Parathyroid adenoma (tissue), 2 donors: ENCODE measurements around the gene USH2A.

Experiments used
- H2AFZ ChIP-seq: fragments of 300-600 bp; sonication (generic); one replicate; pipeline ENCODE4 v1.7.0; 2017; ENCODE audit warnings: antibody characterized with exemption, mild to moderate bottlenecking
- H3K27ac ChIP-seq: fragments of 300-600 bp; sonication (generic); one replicate; pipeline ENCODE4 v1.7.0; 2017
- H3K27me3 ChIP-seq: fragments of 300-600 bp; sonication (generic); one replicate; pipeline ENCODE4 v1.7.0; 2017; ENCODE audit warnings: low read length; ENCODE audit not compliant: control insufficient read depth, insufficient read depth
- H3K36me3 ChIP-seq: fragments of 300-600 bp; sonication (generic); one replicate; pipeline ENCODE4 v1.7.0; 2017; ENCODE audit warnings: low read length; ENCODE audit not compliant: control insufficient read depth, insufficient read depth
- H3K4me1 ChIP-seq: fragments of 300-600 bp; sonication (generic); one replicate; pipeline ENCODE4 v1.7.0; 2017; ENCODE audit warnings: control low read depth
- H3K4me2 ChIP-seq: fragments of 300-600 bp; sonication (generic); one replicate; pipeline ENCODE4 v1.7.0; 2017; ENCODE audit warnings: low read length
- H3K4me3 ChIP-seq: fragments of 300-600 bp; sonication (generic); one replicate; pipeline ENCODE4 v1.7.0; 2017; ENCODE audit warnings: low read depth, low read length
- H3K79me2 ChIP-seq: fragments of 300-600 bp; sonication (generic); one replicate; pipeline ENCODE4 v1.7.0; 2017; ENCODE audit warnings: control low read depth
- H3K9ac ChIP-seq: fragments of 300-600 bp; sonication (generic); one replicate; pipeline ENCODE4 v1.7.0; 2017; ENCODE audit warnings: mild to moderate bottlenecking
- H3K9me3 ChIP-seq: fragments of 300-600 bp; sonication (generic); one replicate; pipeline ENCODE4 v1.7.0; 2017; ENCODE audit warnings: low read length; ENCODE audit not compliant: control insufficient read depth
- CTCF ChIP-seq: fragments of 300-600 bp; sonication (generic); IDR thresholded peaks from one replicate; pipeline ENCODE4 v1.7.0; 2017; ENCODE audit warnings: antibody characterized with exemption, mild to moderate bottlenecking
- donor health status: primary hyperparathyroidism.

The USH2A gene

GRCh38 chr1:216073793-216074595, 349.3 kb downstream of the USH2A start:
- H3K9me3 ChIP-seq, result no peaks in the 10 kb centered on the region
- H2AFZ ChIP-seq, result no peak overlapping the region
- H3K4me3 ChIP-seq, result no peak overlapping the region
- no peak overlapping the region for H3K4me2 ChIP-seq
- H3K4me1 ChIP-seq, result no peaks in the 10 kb centered on the region
- TF ChIP-seq CTCF, result no peak
- no peaks in the 10 kb centered on the region for H3K79me2 ChIP-seq
- H3K27ac ChIP-seq, result no peak overlapping the region
- no peak overlapping the region for H3K9ac ChIP-seq
- H3K27me3 ChIP-seq, result no peaks in the 10 kb centered on the region
- no peaks in the 10 kb centered on the region for H3K36me3 ChIP-seq

- Histone ChIP-seq H3K36me3 (no peaks in the 10 kb centered on the region), H3K9ac (no peak overlapping the region), H2AFZ (no peak overlapping the region), H3K4me2 (no peak overlapping the region), H3K4me1 (no peaks in the 10 kb centered on the region), H3K4me3 (no peak overlapping the region), H3K27me3 (no peaks in the 10 kb centered on the region), H3K9me3 (no peaks in the 10 kb centered on the region), H3K27ac (no peak overlapping the region), H3K79me2 (no peaks in the 10 kb centered on the region)
- TF ChIP-seq CTCF, result no peak
Measured at GRCh38 chr1:216071262-216071661, 352.0 kb downstream of the USH2A start.

GRCh38 chr1:216064643-216065042, 358.6 kb downstream of the USH2A start:
- H3K4me1 ChIP-seq, result no peaks in the 10 kb centered on the region
- no peaks in the 10 kb centered on the region for H3K27me3 ChIP-seq
- H3K36me3 ChIP-seq, result no peaks in the 10 kb centered on the region
- no peak overlapping the region for H2AFZ ChIP-seq
- TF ChIP-seq CTCF, result no peak
- no peak overlapping the region for H3K27ac ChIP-seq
- no peaks in the 10 kb centered on the region for H3K9me3 ChIP-seq
- no peak overlapping the region for H3K4me3 ChIP-seq
- no peaks in the 10 kb centered on the region for H3K79me2 ChIP-seq
- H3K4me2 ChIP-seq, result no peak overlapping the region
- no peak overlapping the region for H3K9ac ChIP-seq

- Histone ChIP-seq H3K4me2 (no peak overlapping the region), H3K27ac (no peak overlapping the region), H3K4me1 (no peaks in the 10 kb centered on the region), H3K79me2 (no peaks in the 10 kb centered on the region), H3K9ac (no peak overlapping the region), H3K27me3 (no peaks in the 10 kb centered on the region), H3K4me3 (no peak overlapping the region), H2AFZ (no peak overlapping the region), H3K9me3 (no peaks in the 10 kb centered on the region), H3K36me3 (no peaks in the 10 kb centered on the region)
- no peak for TF ChIP-seq CTCF
Measured at GRCh38 chr1:216057947-216058346, 365.3 kb downstream of the USH2A start.

GRCh38 chr1:216057063-216057462, 366.2 kb downstream of the USH2A start:
- no peak overlapping the region for H3K27ac ChIP-seq
- H3K4me3 ChIP-seq, result no peak overlapping the region
- H2AFZ ChIP-seq, result no peak overlapping the region
- H3K27me3 ChIP-seq, result no peaks in the 10 kb centered on the region
- H3K4me1 ChIP-seq, result no peaks in the 10 kb centered on the region
- no peaks in the 10 kb centered on the region for H3K79me2 ChIP-seq
- no peaks in the 10 kb centered on the region for H3K9me3 ChIP-seq
- H3K4me2 ChIP-seq, result no peak overlapping the region
- no peak for TF ChIP-seq CTCF
- H3K36me3 ChIP-seq, result no peaks in the 10 kb centered on the region
- no peak overlapping the region for H3K9ac ChIP-seq
